ENCODE measurements around the gene HOXC4.

GRCh38 chr12:54004841-54005530 lies 48.6 kb upstream of the HOXC4 start:
- TF ChIP-seq CTCF (IDR thresholded peaks at IDR 0.05) (no peak), EP300 (IDR thresholded peaks at IDR 0.05) (no peak)

Data from sigmoid colon (tissue), 4 donors.